ENCODE results near the gene MAPKAPK2. TPM values are rescaled to one million over a fixed set of nuclear protein-coding genes. Genes with fewer than 3 reads are reported as not detected.

Gene MAPKAPK2
- total and polyA plus RNA-seq, 2 of the 13 experiments (the other 11 are each of a cell fraction or from before 2014, with no cell fraction given), result 16.6 to 34.0 TPM

DNA sequence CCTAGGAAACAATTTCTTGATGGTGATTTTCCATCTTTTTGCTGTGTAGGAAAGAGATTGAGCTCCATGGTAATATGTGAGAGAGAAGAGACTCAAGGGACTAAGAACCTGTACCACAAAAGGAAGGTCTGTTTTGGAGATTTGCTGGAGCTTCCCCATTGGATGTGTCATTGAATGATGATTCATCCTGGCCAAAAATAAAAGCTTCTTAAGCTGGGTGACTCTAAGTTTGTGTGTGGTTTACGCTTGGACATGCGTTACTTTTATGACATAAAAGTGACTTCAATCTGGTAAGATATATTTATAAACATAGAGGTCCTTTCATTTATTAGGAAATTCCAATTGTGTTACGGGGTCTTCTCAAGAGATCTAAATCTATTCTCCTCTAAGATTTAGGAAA lies 68.4 kb downstream of the MAPKAPK2 start:
- TF ChIP-seq, protein P1, sequence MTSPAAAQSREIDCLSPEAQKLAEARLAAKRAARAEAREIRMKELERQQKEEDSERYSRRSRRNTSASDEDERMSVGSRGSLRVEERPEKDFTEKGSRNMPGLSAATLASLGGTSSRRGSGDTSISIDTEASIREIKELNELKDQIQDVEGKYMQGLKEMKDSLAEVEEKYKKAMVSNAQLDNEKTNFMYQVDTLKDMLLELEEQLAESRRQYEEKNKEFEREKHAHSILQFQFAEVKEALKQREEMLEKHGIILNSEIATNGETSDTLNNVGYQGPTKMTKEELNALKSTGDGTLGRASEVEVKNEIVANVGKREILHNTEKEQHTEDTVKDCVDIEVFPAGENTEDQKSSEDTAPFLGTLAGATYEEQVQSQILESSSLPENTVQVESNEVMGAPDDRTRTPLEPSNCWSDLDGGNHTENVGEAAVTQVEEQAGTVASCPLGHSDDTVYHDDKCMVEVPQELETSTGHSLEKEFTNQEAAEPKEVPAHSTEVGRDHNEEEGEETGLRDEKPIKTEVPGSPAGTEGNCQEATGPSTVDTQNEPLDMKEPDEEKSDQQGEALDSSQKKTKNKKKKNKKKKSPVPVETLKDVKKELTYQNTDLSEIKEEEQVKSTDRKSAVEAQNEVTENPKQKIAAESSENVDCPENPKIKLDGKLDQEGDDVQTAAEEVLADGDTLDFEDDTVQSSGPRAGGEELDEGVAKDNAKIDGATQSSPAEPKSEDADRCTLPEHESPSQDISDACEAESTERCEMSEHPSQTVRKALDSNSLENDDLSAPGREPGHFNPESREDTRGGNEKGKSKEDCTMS (CRISPR knock-in tag; conservative IDR thresholded peaks at IDR 0.05), result no peak
- TF ChIP-seq CREM (IDR thresholded peaks at IDR 0.05) (no peak), CREM (CRISPR knock-in tag; IDR thresholded peaks at IDR 0.05) (no peak), SATB2 (CRISPR knock-in tag; IDR thresholded peaks at IDR 0.05) (no peak), ZSCAN9 (CRISPR knock-in tag; IDR thresholded peaks at IDR 0.05; ENCODE audit: borderline replicate concordance) (no peak), ZNF235 (CRISPR knock-in tag; IDR thresholded peaks at IDR 0.05; ENCODE audit: borderline replicate concordance) (no peak), TMF1 (CRISPR knock-in tag; IDR thresholded peaks at IDR 0.05; ENCODE audit: low read depth) (no peak), PHF5A (CRISPR knock-in tag; IDR thresholded peaks at IDR 0.05; ENCODE audit: low read depth, unreplicated experiment) (no peak), ZNF652 (CRISPR knock-in tag; IDR thresholded peaks at IDR 0.05; ENCODE audit: borderline replicate concordance, low read depth) (no peak), ZNF766 (CRISPR knock-in tag; IDR thresholded peaks at IDR 0.05; ENCODE audit: borderline replicate concordance) (no peak), ZBTB38 (CRISPR knock-in tag; IDR thresholded peaks at IDR 0.05) (no peak), HDAC6 (IDR thresholded peaks at IDR 0.05; ENCODE audit: low read depth, low read length) (no peak)
- TF ChIP-seq, protein P2, sequence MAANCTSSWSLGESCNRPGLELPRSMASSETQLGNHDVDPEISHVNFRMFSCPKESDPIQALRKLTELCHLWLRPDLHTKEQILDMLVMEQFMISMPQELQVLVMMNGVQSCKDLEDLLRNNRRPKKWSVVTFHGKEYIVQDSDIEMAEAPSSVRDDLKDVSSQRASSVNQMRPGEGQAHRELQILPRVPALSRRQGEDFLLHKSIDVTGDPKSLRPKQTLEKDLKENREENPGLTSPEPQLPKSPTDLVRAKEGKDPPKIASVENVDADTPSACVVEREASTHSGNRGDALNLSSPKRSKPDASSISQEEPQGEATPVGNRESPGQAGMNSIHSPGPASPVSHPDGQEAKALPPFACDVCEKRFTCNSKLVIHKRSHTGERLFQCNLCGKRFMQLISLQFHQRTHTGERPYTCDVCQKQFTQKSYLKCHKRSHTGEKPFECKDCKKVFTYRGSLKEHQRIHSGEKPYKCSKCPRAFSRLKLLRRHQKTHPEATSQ (CRISPR knock-in tag; IDR thresholded peaks at IDR 0.05; ENCODE audit: borderline replicate concordance), result no peak
- TF ChIP-seq, protein P3, sequence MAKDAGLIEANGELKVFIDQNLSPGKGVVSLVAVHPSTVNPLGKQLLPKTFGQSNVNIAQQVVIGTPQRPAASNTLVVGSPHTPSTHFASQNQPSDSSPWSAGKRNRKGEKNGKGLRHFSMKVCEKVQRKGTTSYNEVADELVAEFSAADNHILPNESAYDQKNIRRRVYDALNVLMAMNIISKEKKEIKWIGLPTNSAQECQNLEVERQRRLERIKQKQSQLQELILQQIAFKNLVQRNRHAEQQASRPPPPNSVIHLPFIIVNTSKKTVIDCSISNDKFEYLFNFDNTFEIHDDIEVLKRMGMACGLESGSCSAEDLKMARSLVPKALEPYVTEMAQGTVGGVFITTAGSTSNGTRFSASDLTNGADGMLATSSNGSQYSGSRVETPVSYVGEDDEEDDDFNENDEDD (CRISPR knock-in tag; IDR thresholded peaks at IDR 0.05; ENCODE audit: borderline replicate concordance), result no peak
- Histone ChIP-seq H3K4me3 (replicated peaks in 1 of 3; ENCODE audit: insufficient read depth in 1 of 3, low read depth in 2 of 3, low read length in 3 of 3) (no peak overlapping the region), H3K79me2 (ENCODE audit: insufficient read depth, low read length) (no peaks in the 10 kb centered on the region), H3K4me2 (ENCODE audit: low read depth, low read length) (no peak overlapping the region), H3K4me1 (ENCODE audit: insufficient read depth, low read length) (no peaks in the 10 kb centered on the region), H3K27me3 (ENCODE audit: control insufficient read depth in 1 of 2, insufficient read depth in 2 of 2, low read length in 2 of 2) (peaks cover 0 to 13% of the 10 kb centered on the region in 2 experiments; a peak in 3 of 5 replicates), H3K9me3 (ENCODE audit: low read length) (no peaks in the 10 kb centered on the region), H3K36me3 (replicated peaks in 1 of 2; ENCODE audit: control insufficient read depth in 1 of 2, insufficient read depth in 2 of 2, low read length in 2 of 2) (no peaks in the 10 kb centered on the region), H3K9ac (ENCODE audit: insufficient read depth, low read depth, low read length) (no peak overlapping the region), H2AFZ (ENCODE audit: low read length) (no peak overlapping the region), H4K20me1 (ENCODE audit: insufficient read depth, low read length) (no peaks in the 10 kb centered on the region), H3K27ac (ENCODE audit: extremely low read length, insufficient read depth, low read length) (no peak overlapping the region)
- FAIRE-seq, result no peak
- 44% methylated on average over 3 of the region's 3 CpGs for WGBS (ENCODE audit: low lambda C conversion rate)
- in situ Hi-C loops (cut with HindIII; ENCODE audit: extremely low pct_ligation_motif_present, low pct_unique_long_range_greater_than_20kb), result no loop called here
- no TSS peak for BruUV-seq (replicated peaks)
- POLR2A ChIA-PET, result no interaction called here
- no peak for DNase-seq (ENCODE audit: low spot score)
- intact Hi-C loops (cut with micrococcal nuclease; ENCODE audit: unreplicated experiment), result no loop called here
- no peak for ATAC-seq
- CTCF ChIA-PET (ENCODE audit: low intra/inter-chr PET ratio, low total read pairs), result no interaction called here
